Measurements from ENCODE around the gene ROM1.
"Not testable (repeated sequence)": the region's sequence is repeated elsewhere in the genome, so short reads cannot be mapped to it uniquely, and the experiment has no call there.

The ROM1 gene

DNA sequence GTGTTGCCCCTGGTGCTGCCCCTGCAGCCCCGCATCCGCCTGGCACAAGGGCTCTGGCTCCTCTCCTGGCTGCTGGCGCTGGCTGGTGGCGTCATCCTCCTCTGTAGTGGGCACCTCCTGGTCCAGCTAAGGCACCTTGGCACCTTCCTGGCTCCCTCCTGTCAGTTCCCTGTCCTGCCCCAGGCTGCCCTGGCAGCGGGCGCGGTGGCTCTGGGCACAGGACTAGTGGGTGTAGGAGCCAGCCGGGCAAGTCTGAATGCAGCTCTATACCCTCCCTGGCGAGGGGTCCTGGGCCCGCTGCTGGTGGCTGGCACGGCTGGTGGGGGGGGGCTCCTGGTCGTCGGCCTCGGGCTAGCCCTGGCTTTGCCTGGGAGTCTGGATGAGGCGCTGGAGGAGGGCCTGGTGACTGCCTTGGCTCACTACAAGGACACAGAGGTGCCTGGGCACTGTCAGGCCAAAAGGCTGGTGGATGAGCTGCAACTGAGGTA lies 278 bp downstream of the ROM1 start:
- Mint-ChIP-seq H3K4me3 (peak overlapping the region in 1 of 2 donors; percentile 45), H3K4me1 (peaks cover 74% of the 10 kb centered on the region), H3K27me3 (no peaks in the 10 kb centered on the region), H3K27ac (peak overlapping the region in 1 of 2 donors; percentile 82), H3K9me3 (no peaks in the 10 kb centered on the region)
- ATAC-seq (no peak), DNase-seq (peak in 1 of 2 donors; percentile 32)

DNA sequence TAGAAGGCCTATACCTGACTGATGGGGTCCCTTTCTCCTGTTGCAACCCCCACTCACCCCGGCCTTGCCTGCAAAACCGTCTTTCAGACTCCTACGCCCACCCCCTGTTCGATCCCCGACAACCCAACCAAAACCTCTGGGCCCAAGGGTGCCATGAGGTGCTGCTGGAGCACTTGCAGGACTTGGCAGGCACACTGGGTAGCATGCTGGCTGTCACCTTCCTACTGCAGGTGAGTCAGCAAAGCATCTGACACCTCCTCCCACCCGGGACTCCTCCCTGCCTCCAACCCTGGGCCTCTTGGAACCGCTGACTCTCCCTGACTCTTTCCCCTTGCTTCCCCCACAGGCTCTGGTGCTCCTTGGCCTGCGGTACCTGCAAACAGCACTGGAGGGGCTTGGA lies 1.2 kb downstream of the ROM1 start:
- no peaks in the 10 kb centered on the region for H3K9me3 Mint-ChIP-seq
- H3K4me1 Mint-ChIP-seq = peaks cover 70% of the 10 kb centered on the region
- peak overlapping the region; percentile 49 to 82 for H3K27ac Mint-ChIP-seq
- no peaks in the 10 kb centered on the region for H3K27me3 Mint-ChIP-seq
- H3K4me3 Mint-ChIP-seq = peak overlapping the region; percentile 23 to 32
- DNase-seq = peak in 1 of 2 donors; percentile 27
- no peak for ATAC-seq

DNA sequence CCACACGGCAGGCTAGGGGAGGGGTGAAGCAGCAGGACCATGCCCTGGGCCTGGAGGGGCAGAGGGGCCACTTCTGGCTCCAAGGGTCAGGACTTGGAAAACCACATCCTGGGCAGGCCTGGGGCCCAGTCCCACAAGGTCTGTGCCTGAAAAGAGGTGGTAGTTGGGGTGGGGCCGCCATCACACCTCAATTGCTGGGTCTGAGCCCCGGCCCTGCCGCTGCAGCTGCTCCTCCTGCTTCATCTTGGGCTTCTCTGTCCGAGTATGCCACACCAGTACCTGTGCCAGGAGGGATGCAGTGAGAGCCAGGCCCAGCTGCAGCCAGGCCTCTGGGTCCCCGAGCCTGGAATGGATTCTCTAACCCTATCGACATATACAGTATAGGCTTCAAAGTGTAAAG lies 2.5 kb downstream of the ROM1 start:
- H3K4me1 Mint-ChIP-seq = peaks cover 65% of the 10 kb centered on the region
- H3K27ac Mint-ChIP-seq = peak overlapping the region in 1 of 2 donors; percentile 76
- H3K4me3 Mint-ChIP-seq = no peak overlapping the region
- ATAC-seq (no peak), DNase-seq (no peak)
- H3K9me3 Mint-ChIP-seq = no peaks in the 10 kb centered on the region
- no peaks in the 10 kb centered on the region for H3K27me3 Mint-ChIP-seq

DNA sequence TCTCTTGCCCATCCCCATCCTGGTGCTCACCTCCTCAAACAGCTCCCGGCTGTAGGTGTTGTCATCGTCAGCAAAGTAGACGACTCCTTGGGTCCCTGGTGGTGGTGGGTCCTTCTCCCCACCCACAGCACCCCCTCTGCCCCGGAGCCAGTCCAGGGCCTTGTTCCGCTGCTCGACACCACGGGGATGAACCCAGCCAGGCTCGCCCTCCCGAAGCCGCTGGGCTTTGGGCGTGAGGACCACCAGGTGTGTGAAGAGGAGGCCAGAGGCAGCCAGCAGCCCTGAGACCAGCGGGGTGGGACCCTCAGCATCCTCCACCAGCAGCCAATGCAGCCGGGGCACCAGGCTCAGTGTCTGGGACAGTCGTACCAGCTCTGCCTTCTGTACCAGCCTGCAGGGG lies 3.9 kb downstream of the ROM1 start:
- not testable (repeated sequence) for DNase-seq, H3K27ac Mint-ChIP-seq, ATAC-seq, H3K4me3 Mint-ChIP-seq, H3K27me3 Mint-ChIP-seq, H3K9me3 Mint-ChIP-seq
- peaks cover 65% of the 10 kb centered on the region for H3K4me1 Mint-ChIP-seq

DNA sequence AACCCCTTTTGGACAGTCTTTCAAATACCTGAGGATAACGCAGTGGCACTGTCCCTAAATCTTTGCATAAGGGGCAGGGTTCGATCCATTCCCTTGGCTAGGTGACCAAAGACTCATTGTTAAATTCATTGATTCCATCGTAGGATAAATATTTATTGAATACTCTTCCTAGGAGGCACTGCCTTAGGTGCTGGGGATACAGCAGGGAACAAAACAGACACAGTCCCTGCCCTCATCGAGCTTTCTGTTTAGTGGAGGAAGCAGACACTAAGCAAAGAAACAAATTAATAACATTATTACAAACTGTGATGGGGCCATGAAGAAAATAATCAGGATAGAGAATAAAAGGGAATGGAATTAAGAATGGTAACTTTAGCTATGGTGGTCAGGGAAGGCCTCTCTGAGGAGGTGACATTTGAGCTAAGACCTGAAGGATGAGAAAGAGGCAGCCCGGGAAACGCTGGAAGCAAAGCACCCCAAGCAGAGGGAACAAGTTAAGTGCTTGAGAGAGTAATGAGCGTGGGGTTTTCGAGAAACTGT lies 8.0 kb downstream of the ROM1 start:
- peak overlapping the region; percentile 98 for H3K27ac Mint-ChIP-seq
- DNase-seq = no peak
- H3K27me3 Mint-ChIP-seq = no peaks in the 10 kb centered on the region
- no peak for ATAC-seq
- no peaks in the 10 kb centered on the region for H3K9me3 Mint-ChIP-seq
- peak overlapping the region; percentile 97 to 99 for H3K4me3 Mint-ChIP-seq
- H3K4me1 Mint-ChIP-seq = peaks cover 59% of the 10 kb centered on the region

DNA sequence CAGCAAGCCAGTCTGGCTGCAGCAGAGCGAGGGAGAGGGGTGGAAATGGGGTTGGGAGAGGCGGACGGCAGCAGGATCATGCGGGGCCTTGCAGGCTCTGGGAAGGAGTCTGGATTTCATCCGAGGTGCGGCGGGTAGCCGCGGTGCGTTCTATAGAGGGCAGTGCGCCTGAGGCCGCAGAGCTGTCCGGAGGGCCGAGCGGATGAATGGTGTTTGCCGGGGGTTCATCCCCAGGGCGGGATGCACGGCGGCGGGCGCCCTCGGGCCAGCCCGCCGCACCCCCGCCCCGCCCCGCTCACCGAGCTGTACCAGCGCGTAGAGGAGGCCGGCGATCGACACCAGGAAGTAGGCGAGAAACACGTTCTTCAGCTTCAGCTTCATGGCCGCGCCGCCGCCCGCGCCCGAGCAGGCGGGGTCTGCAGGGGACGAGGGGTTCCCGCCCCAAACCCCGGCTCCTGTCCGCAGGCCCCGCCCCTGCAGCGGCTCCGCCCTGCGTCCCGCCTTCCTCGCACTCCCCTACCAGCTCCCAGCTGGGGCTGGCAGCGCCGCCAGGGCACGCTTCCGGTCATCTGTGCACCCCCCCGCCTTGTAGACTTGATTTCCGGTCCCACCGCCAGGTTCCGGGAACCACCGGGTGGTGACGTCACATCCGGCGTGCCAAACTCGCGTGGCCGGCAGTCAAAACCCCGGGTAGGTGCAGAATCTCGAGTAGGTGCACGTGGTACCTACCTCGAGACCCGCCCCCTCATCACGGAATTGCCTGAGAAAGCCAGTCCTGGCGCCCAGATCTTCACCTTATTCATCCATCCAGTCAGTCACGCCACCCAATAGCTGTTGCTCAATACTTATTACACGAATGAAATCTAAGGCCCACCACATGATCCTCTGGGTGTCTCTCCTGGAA lies 8.8 kb downstream of the ROM1 start, which contains the start of gene B3GAT3:
Gene B3GAT3 (minus strand): TSS at position 420 of the 904 bp plus-strand sequence. CDS start 39 bp downstream, at position 381.
- Mint-ChIP-seq H3K9me3 (no peaks in the 10 kb centered on the region), H3K27me3 (no peaks in the 10 kb centered on the region), H3K4me1 (peaks cover 52% of the 10 kb centered on the region), H3K27ac (peak within 1 kb of the TSS; percentile 98), H3K4me3 (peak within 1 kb of the TSS; percentile 97 to 99)
- ATAC-seq (peak; percentile 97), DNase-seq (peak; percentile 92 to 98)

DNA sequence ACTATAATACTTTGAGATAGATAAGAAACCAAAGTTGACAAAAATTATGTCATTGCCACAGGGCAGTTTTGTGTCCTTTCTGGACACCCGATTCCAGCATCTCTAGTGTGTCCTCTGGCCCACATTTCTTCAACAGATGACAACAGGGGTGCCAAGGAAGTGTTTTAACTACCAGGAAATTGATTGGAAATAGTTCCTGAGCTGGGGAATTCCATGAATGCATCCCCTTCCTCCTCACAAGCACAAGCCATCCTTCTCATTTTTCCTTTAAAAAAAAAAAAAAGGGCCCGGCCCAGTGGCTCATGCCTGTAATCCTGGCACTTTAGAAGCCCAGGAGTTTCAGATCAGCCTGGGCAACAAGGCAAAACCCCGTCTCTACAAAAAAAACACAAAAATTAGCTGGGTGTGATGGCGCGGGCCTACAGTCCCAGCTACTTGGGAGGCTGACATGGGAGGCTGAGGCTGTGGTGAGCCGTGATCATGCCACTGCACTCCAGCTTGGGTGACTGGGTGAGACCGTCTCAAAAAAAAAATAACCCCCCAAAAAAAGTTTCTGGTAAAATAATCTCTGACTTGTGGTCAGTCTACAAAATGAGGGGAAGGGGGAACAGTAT lies 9.5 kb downstream of the ROM1 start:
- ATAC-seq (no peak), DNase-seq (no peak)
- peak overlapping the region; percentile 78 to 89 for H3K4me3 Mint-ChIP-seq
- peaks cover 45% of the 10 kb centered on the region for H3K4me1 Mint-ChIP-seq
- H3K27ac Mint-ChIP-seq = peak overlapping the region; percentile 93 to 94
- H3K27me3 Mint-ChIP-seq = no peaks in the 10 kb centered on the region
- H3K9me3 Mint-ChIP-seq = no peaks in the 10 kb centered on the region

DNA sequence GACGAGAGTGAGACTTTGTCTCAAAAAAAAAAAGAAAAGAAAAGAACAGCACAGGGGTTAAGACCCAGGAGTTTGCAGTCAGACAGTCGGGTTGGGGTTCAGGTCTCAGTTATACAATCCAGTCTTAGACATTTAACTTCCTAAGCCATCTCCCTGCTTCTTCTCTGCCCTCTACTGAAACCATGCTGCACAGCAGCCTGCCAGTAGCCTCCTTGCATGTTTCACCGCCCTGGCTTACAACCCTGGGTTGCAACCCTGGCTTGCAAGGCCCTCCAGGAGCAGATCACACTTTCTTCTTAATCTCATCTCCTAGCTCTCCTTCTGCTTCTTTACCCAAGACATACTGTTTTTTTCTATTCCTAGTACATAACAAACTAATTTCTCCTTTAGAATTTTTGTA lies 14.7 kb downstream of the ROM1 start:
- no peaks in the 10 kb centered on the region for H3K9me3 Mint-ChIP-seq
- no peak overlapping the region for H3K4me3 Mint-ChIP-seq
- peaks cover 21% of the 10 kb centered on the region for H3K4me1 Mint-ChIP-seq
- no peaks in the 10 kb centered on the region for H3K27me3 Mint-ChIP-seq
- H3K27ac Mint-ChIP-seq = no peak overlapping the region
- DNase-seq (no peak), ATAC-seq (peak; percentile 58)

DNA sequence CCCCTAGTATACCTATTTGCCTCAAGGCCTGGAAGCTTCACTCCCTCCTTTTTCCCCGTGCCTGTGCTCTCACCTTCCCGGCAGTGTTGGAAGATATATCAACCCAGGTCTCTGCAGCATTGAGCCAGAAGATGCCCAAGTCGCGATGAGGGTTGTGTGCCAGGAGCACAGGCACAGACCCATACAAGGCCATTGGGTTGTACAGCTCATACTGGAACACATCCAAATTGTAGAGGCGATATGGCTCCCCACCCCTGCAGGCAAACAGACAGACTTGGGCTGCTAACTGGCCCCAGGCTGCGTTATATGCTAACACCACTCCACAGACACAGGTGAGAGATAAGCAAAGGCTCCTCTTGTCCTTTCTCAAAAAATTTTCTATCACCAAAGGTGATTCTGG lies 19.4 kb downstream of the ROM1 start:
- H3K27ac Mint-ChIP-seq = no peak overlapping the region
- ATAC-seq (no peak), DNase-seq (no peak)
- H3K4me3 Mint-ChIP-seq = no peak overlapping the region
- peaks cover 44% of the 10 kb centered on the region for H3K4me1 Mint-ChIP-seq
- no peaks in the 10 kb centered on the region for H3K9me3 Mint-ChIP-seq
- no peaks in the 10 kb centered on the region for H3K27me3 Mint-ChIP-seq

DNA sequence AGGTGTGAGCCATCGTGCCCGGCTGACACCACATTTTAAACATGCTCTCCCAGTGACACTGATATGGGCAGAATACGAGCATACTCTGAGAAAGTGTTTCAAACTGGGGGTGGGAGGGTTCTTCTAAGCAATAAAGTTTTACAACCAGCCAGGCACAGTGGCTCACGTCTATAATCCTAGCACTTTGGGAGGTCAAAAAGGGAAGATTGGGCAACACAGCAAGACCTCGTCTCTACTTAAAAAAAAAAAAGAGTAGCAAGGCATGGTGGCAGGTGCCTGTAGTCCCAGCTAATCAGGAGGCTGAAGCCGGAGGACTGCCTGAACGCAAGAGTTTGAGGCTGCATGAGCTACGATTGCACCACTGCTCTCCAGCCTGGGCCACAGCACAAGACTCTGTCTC lies 31.2 kb downstream of the ROM1 start:
- ATAC-seq (no peak), DNase-seq (no peak)
- peaks cover 65% of the 10 kb centered on the region for H3K4me1 Mint-ChIP-seq
- H3K4me3 Mint-ChIP-seq = peak overlapping the region; percentile 35 to 37
- H3K9me3 Mint-ChIP-seq = peaks cover 0 to 5% of the 10 kb centered on the region in 2 donors
- peak overlapping the region; percentile 22 to 37 for H3K27ac Mint-ChIP-seq
- no peaks in the 10 kb centered on the region for H3K27me3 Mint-ChIP-seq

DNA sequence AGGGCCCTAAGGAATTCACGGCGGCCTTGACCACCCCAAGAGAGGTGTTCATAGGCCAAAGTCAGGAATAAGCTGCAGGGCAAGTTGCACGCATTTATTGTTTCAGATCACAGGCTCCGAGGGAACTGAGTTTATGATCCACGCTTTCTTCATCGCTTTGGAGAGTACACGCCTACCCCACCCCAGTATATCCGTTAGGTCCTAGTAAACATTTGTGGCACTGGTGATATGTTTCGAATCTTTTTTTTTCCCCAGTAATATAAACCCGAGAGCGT lies 32.6 kb downstream of the ROM1 start:
- Mint-ChIP-seq H3K27me3 (no peaks in the 10 kb centered on the region), H3K27ac (peak overlapping the region; percentile 97 to 98), H3K4me1 (peaks cover 59% of the 10 kb centered on the region), H3K9me3 (no peaks in the 10 kb centered on the region), H3K4me3 (peak overlapping the region; percentile 95 to 97)
- ATAC-seq (peak; percentile 0), DNase-seq (no peak)

DNA sequence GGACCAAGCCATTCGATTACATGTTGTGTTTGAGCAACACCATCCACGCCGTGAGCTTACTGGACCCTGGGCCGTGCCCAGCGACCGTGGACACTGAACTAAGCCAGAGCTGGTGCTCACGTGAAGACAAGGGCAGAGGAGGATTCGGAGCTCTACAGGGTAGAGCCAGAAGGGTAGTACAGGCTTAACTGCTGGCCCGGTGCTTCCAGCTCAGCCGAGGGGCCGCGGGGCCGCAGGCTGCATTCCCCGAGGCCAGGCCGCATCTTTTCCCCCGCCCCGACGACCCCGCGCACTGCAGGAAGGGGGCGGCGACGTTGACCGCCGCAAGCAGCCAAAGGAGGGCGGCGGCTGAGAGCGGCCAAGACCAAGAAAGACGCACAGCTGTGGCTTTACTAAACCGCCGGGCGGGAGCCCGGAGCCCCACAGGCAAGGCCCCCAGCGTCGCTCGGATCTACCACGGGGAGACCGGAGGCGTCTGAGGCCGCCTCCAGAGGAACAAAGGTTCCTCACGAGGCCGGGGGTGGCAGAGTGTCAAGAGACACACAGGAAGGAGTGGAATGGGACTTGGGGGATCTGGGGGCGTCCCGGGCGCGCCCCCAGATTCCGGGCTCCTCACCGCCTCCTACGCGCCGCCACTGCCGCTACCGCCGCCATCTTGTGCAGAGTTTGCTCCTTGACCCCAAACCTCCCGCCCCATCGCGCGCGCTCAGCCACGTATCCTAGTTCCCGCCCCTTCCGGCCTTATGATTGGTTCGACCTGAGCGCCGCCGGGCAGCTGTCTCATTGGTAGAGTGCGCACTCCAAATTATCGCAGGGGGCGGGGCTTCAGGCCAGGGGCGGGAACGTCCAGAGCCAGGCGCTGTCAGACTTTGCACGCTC lies 33.1 kb downstream of the ROM1 start, which contains the start of gene GANAB:
Gene GANAB (minus strand): TSS at position 668 of the 879 bp plus-strand sequence. CDS start 14 bp downstream, at position 654.
- ATAC-seq (peak; percentile 97), DNase-seq (peak; percentile 97 to 98)
- peaks cover 57% of the 10 kb centered on the region for H3K4me1 Mint-ChIP-seq
- no peaks in the 10 kb centered on the region for H3K27me3 Mint-ChIP-seq
- H3K4me3 Mint-ChIP-seq = peak within 1 kb of the TSS; percentile 95 to 97
- peak within 1 kb of the TSS; percentile 97 to 98 for H3K27ac Mint-ChIP-seq
- H3K9me3 Mint-ChIP-seq = no peaks in the 10 kb centered on the region

DNA sequence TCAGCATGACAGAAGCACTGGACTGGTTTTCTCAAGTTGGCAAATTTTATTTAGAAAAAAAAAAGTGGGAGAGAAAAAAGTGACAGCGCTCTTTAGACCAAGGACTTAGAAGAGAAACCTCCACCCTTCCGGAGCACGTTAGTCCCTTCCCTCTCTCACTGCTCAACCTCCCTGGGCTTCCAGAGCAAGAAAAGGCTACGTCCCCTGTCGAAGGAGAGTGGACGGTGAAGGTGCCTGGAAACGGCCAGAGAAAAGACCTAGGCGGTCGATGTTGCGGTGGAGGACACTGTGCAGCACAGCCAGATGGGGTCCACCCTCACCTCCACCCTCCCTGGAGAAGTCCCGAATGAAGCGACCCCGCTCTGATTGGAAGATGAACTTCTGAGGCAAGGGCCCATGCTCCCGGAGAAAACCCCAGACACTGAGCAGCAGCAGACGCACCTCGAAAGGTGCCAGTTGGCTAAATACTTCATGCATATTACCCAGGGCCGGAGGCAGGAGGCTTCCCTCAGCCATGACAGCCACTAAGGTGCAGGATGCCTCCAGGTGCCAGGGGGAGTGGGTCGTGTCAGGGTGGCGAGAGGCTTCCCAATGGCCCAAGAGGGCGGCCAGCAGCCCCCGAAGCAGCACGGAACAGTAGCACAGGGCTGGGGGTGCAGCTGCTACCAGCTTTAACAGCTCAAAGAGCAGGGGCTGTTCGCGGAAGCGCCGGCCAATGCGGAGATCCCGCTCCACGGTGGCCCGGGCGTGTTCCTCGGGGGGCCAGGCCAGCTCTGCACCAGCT lies 34.0 kb downstream of the ROM1 start:
- Mint-ChIP-seq H3K9me3 (no peaks in the 10 kb centered on the region), H3K4me1 (peaks cover 54% of the 10 kb centered on the region), H3K4me3 (peak overlapping the region; percentile 95 to 97), H3K27me3 (no peaks in the 10 kb centered on the region), H3K27ac (peak overlapping the region; percentile 97 to 98)
- no peak for ATAC-seq
- no peak for DNase-seq

DNA sequence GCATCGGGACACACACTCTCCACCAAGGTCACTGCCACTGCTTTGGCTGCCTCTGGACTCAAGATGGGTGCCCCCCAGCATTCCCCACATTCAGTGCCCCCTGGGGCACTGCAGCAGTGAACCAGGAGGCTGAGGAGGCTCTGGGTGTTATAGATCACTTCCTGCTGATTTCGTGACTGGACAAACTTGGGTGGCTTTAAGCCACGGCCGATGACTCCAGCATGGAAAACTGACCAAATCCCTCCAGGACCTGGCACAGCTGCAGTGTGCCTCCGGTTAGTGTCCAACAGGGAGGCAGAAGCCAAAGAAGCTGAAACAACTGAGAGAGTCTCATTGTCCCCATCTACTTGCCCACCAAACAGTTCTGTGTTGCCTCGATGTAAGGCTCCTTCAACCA lies 34.5 kb downstream of the ROM1 start:
- Mint-ChIP-seq H3K4me3 (peak overlapping the region in 1 of 2 donors; percentile 49), H3K27me3 (no peaks in the 10 kb centered on the region), H3K27ac (no peak overlapping the region), H3K9me3 (no peaks in the 10 kb centered on the region), H3K4me1 (peaks cover 54% of the 10 kb centered on the region)
- DNase-seq = no peak
- ATAC-seq = no peak

Measured in stimulated activated naive CD8-positive, alpha-beta T cell treated with anti-CD3 and anti-CD28 coated beads, Interleukin-15, amount 100 ng/mL, for 72 hours (primary cell).